ENCODE measurements around the gene GRIA2.
"Not testable (repeated sequence)": the region's sequence is repeated elsewhere in the genome, so short reads cannot be mapped to it uniquely, and the experiment has no call there.

Gene GRIA2

GRCh38 chr4:157220371-157220881, at the start of gene GRIA2:
Gene GRIA2 (plus strand): TSS chr4:157220728. CDS start chr4:157221043, 315 bp downstream.
- no peak for DNase-seq (ENCODE audit: low read depth)

- no peak for DNase-seq (ENCODE audit: low read depth)
These were observed 48.5 kb upstream of the GRIA2 start for GRCh38 chr4:157172011-157172410.

GRCh38 chr4:157180268-157180667, 40.3 kb upstream of the GRIA2 start:
- DNase-seq (ENCODE audit: low read depth): not testable (repeated sequence)

- DNase-seq (ENCODE audit: low read depth): no peak
These were observed 36.2 kb upstream of the GRIA2 start for GRCh38 chr4:157184300-157184699.

GRCh38 chr4:157185363-157185762, 35.2 kb upstream of the GRIA2 start:
- DNase-seq (ENCODE audit: low read depth): no peak

- DNase-seq (ENCODE audit: low read depth): no peak
These were observed 25.2 kb upstream of the GRIA2 start for GRCh38 chr4:157195374-157195773.

- DNase-seq (ENCODE audit: low read depth): no peak
These were observed 24.5 kb upstream of the GRIA2 start for GRCh38 chr4:157196046-157196445.

GRCh38 chr4:157204634-157205244, 15.8 kb upstream of the GRIA2 start:
- no peak for DNase-seq (ENCODE audit: low read depth)

- no peak for DNase-seq (ENCODE audit: low read depth)
These were observed 2.8 kb upstream of the GRIA2 start for GRCh38 chr4:157217708-157218107.

- no peak for DNase-seq (ENCODE audit: low read depth)
These were observed 687 bp upstream of the GRIA2 start for GRCh38 chr4:157219711-157220370.

GRCh38 chr4:157221426-157221894, 932 bp downstream of the GRIA2 start:
- DNase-seq (ENCODE audit: low read depth): no peak

- DNase-seq (ENCODE audit: low read depth): no peak
These were observed 1.6 kb downstream of the GRIA2 start for GRCh38 chr4:157221895-157222770.

- no peak for DNase-seq (ENCODE audit: low read depth)
These were observed 2.2 kb downstream of the GRIA2 start for GRCh38 chr4:157222771-157223160.

GRCh38 chr4:157223456-157223855, 2.9 kb downstream of the GRIA2 start:
- no peak for DNase-seq (ENCODE audit: low read depth)

- DNase-seq (ENCODE audit: low read depth): no peak
These were observed 4.6 kb downstream of the GRIA2 start for GRCh38 chr4:157225096-157225495.

GRCh38 chr4:157226035-157226434, 5.5 kb downstream of the GRIA2 start:
- no peak for DNase-seq (ENCODE audit: low read depth)

- DNase-seq (ENCODE audit: low read depth): no peak
These were observed 6.1 kb downstream of the GRIA2 start for GRCh38 chr4:157226601-157227000.

GRCh38 chr4:157231525-157231924, 11.0 kb downstream of the GRIA2 start:
- no peak for DNase-seq (ENCODE audit: low read depth)

GRCh38 chr4:157242871-157243270, 22.3 kb downstream of the GRIA2 start:
- no peak for DNase-seq (ENCODE audit: low read depth)

GRCh38 chr4:157244348-157244747, 23.8 kb downstream of the GRIA2 start:
- DNase-seq (ENCODE audit: low read depth): no peak

GRCh38 chr4:157245351-157245750, 24.8 kb downstream of the GRIA2 start:
- no peak for DNase-seq (ENCODE audit: low read depth)

GRCh38 chr4:157246964-157247363, 26.4 kb downstream of the GRIA2 start:
- DNase-seq (ENCODE audit: low read depth): no peak

GRCh38 chr4:157258165-157258564, 37.6 kb downstream of the GRIA2 start:
- DNase-seq (ENCODE audit: low read depth): not testable (repeated sequence)

Data from activated gamma-delta T cell treated with anti-CD3 and anti-CD28 coated beads, Interleukin-2, amount 50 U/mL, for 16 hours (primary cell).